HepG2 (cell line): ENCODE results near the gene CAT. TPM values are rescaled to one million over a fixed set of nuclear protein-coding genes. Genes with fewer than 3 reads are reported as not detected.

ENCODE experiments used
- NR2F6 ChIP-seq, 2 experiments: IDR thresholded peaks; 2 replicates each; pipeline ENCODE4 v1.6.1; 2016; ENCODE audit warnings: antibody characterized with exemption in 1 of 2, mild to moderate bottlenecking in 1 of 2
- POLR2A ChIP-seq, 2 experiments: IDR thresholded peaks; 2 replicates each; pipeline ENCODE4 v1.6.1; 2011; ENCODE audit warnings: low read depth in 2 of 2, low read length in 2 of 2, mild to moderate bottlenecking in 1 of 2, moderate library complexity in 1 of 2; ENCODE audit not compliant: insufficient read depth in 1 of 2
- TBX2 ChIP-seq: sonication (generic); formaldehyde crosslinking; IDR thresholded peaks from 2 replicates; pipeline ENCODE4 v1.5.0; 2020; ENCODE audit warnings: missing genetic modification reagents, mild to moderate bottlenecking, borderline replicate concordance
- ZNF614 ChIP-seq: IDR thresholded peaks from 2 replicates; pipeline ENCODE4 v1.6.1; 2018; ENCODE audit warnings: missing biosample characterization, missing genetic modification reagents, inconsistent platforms, borderline replicate concordance
- polyA plus RNA-seq, 8 experiments: library from polyadenylated mRNA; depleted of rRNA in 3 of 8; stranded (reverse) in 7 of 8; unstranded in 1 of 8; fragments of >200 nt; fragmentation: Illumina TruSeq in 4 of 8; extraction: Trizol in 4 of 8; gene quantifications; 2 replicates each; pipeline versions ENCODE4 v1.2.1 to v1.2.3, GENCODE V29; 2011 to 2016; ENCODE audit warnings: low read depth in 4 of 8, missing spikeins in 1 of 8, mixed read lengths in 1 of 8; ENCODE audit not compliant: insufficient read depth in 1 of 8
- total RNA-seq, 5 experiments: library from RNA; depleted of rRNA; stranded (reverse); fragments of >200 nt; fragmentation: Illumina TruSeq; extraction: Trizol; gene quantifications; 2 replicates each; pipeline ENCODE4 v1.2.3, GENCODE V29; 2016; ENCODE audit warnings: low read depth in 1 of 5
- TF ChIP-seq, protein P1 (sequence below): IDR thresholded peaks from 2 replicates; pipeline ENCODE4 v1.4.0; 2020; ENCODE audit warnings: mild to moderate bottlenecking, missing genetic modification reagents
- TF ChIP-seq, protein P2 (sequence below): sonication (generic); formaldehyde crosslinking; IDR thresholded peaks from 2 replicates; pipeline ENCODE4 v1.4.0; 2020; ENCODE audit warnings: missing genetic modification reagents
- TF ChIP-seq, protein P3 (sequence below): IDR thresholded peaks from 2 replicates; pipeline ENCODE4 v1.6.1; 2012; ENCODE audit warnings: inconsistent platforms
- TF ChIP-seq, protein P4 (sequence below): sonication (generic); formaldehyde crosslinking; IDR thresholded peaks from 2 replicates; pipeline ENCODE4 v1.4.0; 2020; ENCODE audit warnings: missing genetic modification reagents, mild to moderate bottlenecking, borderline replicate concordance

Gene CAT
- total and polyA plus RNA-seq, 2 of the 13 experiments (the other 11 are each of a cell fraction or from before 2014, with no cell fraction given) = 107 to 136 TPM

GRCh38 chr11:34495724-34496377, 57.1 kb downstream of the CAT start (continued):
- TF ChIP-seq, protein P1, sequence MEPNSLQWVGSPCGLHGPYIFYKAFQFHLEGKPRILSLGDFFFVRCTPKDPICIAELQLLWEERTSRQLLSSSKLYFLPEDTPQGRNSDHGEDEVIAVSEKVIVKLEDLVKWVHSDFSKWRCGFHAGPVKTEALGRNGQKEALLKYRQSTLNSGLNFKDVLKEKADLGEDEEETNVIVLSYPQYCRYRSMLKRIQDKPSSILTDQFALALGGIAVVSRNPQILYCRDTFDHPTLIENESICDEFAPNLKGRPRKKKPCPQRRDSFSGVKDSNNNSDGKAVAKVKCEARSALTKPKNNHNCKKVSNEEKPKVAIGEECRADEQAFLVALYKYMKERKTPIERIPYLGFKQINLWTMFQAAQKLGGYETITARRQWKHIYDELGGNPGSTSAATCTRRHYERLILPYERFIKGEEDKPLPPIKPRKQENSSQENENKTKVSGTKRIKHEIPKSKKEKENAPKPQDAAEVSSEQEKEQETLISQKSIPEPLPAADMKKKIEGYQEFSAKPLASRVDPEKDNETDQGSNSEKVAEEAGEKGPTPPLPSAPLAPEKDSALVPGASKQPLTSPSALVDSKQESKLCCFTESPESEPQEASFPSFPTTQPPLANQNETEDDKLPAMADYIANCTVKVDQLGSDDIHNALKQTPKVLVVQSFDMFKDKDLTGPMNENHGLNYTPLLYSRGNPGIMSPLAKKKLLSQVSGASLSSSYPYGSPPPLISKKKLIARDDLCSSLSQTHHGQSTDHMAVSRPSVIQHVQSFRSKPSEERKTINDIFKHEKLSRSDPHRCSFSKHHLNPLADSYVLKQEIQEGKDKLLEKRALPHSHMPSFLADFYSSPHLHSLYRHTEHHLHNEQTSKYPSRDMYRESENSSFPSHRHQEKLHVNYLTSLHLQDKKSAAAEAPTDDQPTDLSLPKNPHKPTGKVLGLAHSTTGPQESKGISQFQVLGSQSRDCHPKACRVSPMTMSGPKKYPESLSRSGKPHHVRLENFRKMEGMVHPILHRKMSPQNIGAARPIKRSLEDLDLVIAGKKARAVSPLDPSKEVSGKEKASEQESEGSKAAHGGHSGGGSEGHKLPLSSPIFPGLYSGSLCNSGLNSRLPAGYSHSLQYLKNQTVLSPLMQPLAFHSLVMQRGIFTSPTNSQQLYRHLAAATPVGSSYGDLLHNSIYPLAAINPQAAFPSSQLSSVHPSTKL (CRISPR knock-in tag) = peak; percentile 60
- TF ChIP-seq, protein P2, sequence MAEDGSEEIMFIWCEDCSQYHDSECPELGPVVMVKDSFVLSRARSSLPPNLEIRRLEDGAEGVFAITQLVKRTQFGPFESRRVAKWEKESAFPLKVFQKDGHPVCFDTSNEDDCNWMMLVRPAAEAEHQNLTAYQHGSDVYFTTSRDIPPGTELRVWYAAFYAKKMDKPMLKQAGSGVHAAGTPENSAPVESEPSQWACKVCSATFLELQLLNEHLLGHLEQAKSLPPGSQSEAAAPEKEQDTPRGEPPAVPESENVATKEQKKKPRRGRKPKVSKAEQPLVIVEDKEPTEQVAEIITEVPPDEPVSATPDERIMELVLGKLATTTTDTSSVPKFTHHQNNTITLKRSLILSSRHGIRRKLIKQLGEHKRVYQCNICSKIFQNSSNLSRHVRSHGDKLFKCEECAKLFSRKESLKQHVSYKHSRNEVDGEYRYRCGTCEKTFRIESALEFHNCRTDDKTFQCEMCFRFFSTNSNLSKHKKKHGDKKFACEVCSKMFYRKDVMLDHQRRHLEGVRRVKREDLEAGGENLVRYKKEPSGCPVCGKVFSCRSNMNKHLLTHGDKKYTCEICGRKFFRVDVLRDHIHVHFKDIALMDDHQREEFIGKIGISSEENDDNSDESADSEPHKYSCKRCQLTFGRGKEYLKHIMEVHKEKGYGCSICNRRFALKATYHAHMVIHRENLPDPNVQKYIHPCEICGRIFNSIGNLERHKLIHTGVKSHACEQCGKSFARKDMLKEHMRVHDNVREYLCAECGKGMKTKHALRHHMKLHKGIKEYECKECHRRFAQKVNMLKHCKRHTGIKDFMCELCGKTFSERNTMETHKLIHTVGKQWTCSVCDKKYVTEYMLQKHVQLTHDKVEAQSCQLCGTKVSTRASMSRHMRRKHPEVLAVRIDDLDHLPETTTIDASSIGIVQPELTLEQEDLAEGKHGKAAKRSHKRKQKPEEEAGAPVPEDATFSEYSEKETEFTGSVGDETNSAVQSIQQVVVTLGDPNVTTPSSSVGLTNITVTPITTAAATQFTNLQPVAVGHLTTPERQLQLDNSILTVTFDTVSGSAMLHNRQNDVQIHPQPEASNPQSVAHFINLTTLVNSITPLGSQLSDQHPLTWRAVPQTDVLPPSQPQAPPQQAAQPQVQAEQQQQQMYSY = no peak
- TF ChIP-seq ZNF614 (CRISPR knock-in tag) = no peak
- TF ChIP-seq, protein P3, sequence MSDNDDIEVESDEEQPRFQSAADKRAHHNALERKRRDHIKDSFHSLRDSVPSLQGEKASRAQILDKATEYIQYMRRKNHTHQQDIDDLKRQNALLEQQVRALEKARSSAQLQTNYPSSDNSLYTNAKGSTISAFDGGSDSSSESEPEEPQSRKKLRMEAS = peak; percentile 22; the same call in 1 of the 2 replicates
- TF ChIP-seq, protein P4, sequence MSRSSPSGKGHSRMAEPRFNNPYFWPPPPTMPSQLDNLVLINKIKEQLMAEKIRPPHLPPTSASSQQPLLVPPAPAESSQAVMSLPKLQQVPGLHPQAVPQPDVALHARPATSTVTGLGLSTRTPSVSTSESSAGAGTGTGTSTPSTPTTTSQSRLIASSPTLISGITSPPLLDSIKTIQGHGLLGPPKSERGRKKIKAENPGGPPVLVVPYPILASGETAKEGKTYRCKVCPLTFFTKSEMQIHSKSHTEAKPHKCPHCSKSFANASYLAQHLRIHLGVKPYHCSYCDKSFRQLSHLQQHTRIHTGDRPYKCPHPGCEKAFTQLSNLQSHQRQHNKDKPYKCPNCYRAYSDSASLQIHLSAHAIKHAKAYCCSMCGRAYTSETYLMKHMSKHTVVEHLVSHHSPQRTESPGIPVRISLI = no peak
- 0 out of 2 replicates have a peak, but pooled peaks have one; percentile 23 for TF ChIP-seq NR2F6 (IDR thresholded peaks at IDR 0.05)
- TF ChIP-seq NR2F6 (CRISPR knock-in tag; IDR thresholded peaks at IDR 0.05) = no peak
- 0 out of 4 replicates have a peak, but pooled peaks of 1 of the 2 experiments have one; percentile 33 for TF ChIP-seq POLR2A (IDR thresholded peaks at IDR 0.05; ENCODE audit: insufficient read depth in 1 of 2, low read depth in 2 of 2, low read length in 2 of 2)
- peak; percentile 48; the same call in 1 of the 2 replicates for TF ChIP-seq TBX2
